ENCODE measurements around the gene KIRREL3. TPM values are rescaled to one million over a fixed set of nuclear protein-coding genes. Genes with fewer than 3 reads are reported as not detected.

KIRREL3 gene
- total RNA-seq, 1 donor from 2014 or later = 0.13 TPM

DNA sequence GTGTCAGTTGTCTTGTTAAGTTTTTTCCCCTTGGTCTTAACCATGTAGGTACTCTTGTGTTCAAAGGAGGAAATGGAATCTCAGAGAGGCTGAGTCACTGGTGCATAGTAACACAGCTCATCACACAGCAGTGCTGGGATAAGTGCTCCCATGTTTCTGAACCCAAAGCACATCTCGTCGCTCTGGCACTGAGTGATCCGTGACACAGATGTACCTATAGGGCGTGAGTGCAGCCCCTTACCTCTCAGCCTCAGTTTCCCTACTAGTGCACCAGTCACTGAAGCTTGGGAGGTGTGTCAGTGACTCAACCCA lies 411.1 kb downstream of the KIRREL3 start:
- no peak for DNase-seq (ENCODE audit: low spot score)

DNA sequence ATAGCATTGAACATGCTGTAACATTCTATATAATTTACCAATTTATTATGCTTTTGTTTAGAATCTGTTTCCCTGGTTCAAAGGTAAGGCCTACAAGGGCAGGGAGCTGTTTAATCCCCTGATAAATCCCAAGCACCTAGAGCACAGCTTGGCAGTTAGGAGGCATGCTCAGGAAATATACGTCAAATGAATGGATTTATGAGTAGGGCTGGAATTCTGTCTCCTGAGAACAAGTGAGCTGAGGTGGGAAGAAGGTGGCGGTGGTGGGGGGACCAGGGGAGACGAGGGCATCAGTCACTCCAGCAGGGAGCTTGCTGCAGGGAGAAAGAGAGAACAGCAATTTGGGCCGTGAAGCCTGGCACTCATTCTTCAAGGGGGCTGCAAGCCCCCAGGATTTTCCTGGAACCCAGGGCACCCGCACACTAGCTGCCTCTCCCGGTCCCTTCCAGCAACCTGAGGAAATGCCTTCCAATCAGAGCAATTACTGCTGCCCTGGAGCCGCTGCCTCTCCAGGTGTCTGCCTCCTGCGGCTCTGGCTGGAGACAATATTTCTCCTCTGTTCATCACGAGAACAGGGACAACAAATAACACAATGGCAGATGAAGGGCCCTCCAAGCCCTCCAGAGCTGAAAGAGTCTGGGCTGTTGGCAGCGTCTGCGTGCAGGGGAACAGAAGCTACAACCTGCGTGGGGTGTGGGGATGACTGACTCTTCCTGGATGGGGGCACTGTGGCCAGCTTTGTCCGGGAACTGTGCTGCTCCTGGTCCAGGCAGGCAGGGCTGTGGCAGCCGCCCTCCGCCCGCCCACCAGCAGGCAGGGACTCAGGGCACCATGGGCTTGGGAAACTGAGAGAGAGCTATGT lies 411.7 kb downstream of the KIRREL3 start:
- no peak for ATAC-seq
- DNase-seq (ENCODE audit: low spot score) = no peak

More for the DNA sequence above, 411.1 kb downstream of the KIRREL3 start:
- no peak for ATAC-seq

DNA sequence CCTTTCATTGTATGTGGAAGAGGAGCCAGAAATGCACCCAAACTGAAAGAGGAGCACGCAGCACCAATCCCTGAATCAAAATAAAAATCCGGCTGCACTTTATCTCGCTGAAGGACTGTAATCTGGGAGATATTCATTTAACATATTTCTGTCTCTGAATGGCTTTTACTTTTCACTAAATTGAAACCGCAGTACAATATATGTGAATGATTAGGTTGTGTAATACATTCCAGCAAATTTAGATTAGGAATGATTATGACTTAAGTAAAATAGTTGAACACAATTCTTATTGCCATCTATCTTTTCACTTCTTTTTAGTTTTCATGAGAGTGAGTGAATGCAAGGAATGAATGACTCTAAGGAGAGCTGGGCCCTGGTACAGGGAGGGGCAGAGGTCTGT lies 413.0 kb downstream of the KIRREL3 start:
- no peak for ATAC-seq

DNA sequence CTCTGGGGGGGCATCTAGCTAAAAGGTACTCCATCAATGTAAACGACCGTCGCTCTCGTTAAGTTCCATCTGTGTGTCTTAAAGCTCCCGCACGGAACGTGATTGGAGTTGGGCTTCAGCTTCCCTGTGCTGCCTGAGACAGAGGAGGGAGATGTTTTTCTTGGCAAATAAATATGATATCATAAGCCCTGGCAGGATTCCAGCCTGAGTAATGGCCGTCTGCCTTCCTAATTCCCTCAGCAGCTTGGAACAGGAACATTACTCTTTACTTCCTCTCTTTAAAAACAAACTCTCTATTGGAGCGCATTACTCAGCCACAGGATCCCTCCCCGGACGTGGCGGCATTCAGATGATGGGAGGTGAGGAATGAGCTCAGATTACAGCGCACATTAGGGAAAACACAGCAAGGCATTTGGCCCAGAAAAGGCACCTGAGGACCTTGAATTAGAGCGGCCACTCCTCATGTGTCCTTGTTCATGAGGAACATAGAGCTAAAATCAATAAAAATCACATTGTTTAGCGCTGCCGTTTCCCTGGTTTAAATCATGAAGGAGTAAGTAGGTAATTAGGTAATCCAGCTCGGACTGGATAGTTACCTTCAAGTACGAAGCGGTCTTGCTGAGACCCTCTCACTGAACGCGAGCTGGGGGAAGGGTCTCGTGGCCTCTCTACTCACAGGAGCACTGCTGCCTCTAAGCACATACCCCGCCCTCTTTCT lies 414.6 kb downstream of the KIRREL3 start:
- DNase-seq (ENCODE audit: low spot score) (peak; percentile 48), ATAC-seq (peak; percentile 63)

More for the DNA sequence above, 413.0 kb downstream of the KIRREL3 start:
- no peak for DNase-seq (ENCODE audit: low spot score)

- ATAC-seq (no peak), DNase-seq (ENCODE audit: low spot score) (no peak)
Observed at GRCh38 chr11:126585388-126585773, 415.2 kb downstream of the KIRREL3 start.

- DNase-seq (ENCODE audit: low spot score) (no peak), ATAC-seq (no peak)
Observed at GRCh38 chr11:126583594-126584427, 416.8 kb downstream of the KIRREL3 start.

GRCh38 chr11:126583101-126583500 lies 417.5 kb downstream of the KIRREL3 start:
- ATAC-seq (no peak), DNase-seq (ENCODE audit: low spot score) (no peak)

DNA sequence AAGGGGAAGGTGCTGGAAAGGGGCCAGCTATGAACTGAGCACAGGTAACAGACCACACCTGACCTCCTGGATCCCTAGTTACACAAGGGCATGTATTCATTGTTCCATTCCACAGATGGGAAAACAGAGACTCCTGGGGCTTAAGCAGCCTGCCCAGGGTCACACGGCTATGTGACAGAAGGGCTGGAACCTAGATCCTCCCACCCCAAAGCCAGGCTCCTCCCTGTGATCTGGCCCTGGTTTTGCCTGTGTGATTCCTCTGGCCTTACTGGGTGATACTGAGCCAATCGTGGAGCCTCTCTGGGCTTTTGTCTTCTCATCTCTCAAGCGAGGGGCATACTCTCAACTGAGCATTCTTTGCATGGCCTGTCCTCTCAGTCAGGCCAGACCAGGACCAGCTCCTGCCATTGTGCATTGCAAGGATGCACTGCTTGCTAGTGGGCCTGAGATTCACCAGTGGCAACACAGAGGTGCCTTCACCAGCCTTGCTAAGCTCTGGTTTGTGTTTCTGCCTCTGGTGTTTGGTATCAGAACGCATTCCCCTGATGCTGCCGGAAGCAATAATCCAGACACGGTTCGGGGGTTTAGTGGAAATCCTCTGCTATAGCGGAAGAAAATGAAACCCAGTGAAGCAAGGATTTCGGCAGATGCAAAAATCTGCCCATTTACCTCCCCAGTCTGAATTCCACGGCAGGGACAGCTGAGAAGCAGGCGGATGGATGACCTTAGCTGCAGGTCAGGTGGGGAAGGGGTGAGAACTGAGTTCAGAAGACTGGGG lies 418.5 kb downstream of the KIRREL3 start:
- DNase-seq (ENCODE audit: low spot score) (no peak), ATAC-seq (no peak)

GRCh38 chr11:126578426-126578825 lies 422.1 kb downstream of the KIRREL3 start:
- ATAC-seq = no peak

DNA sequence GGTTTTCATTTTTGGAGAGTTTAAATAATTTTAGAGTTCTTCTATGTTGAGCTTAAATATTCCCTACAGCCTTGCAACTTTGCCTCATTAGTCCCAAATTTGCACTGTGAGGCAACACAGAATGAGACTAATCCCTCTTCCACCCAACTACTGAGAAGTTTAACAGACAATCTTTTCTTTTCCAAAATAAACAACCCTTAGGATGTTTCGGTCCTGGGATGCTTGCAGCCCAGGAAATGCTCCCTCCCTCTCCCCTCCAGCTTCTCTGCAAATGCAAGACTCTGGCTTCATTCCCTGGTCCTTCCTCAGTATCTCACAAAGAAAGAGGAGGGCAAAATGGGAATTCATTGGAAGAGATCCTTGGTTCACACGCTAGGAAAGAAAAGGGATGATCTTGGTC lies 422.5 kb downstream of the KIRREL3 start:
- DNase-seq (ENCODE audit: low spot score) (no peak), ATAC-seq (no peak)

More at GRCh38 chr11:126578426-126578825, 422.1 kb downstream of the KIRREL3 start:
- DNase-seq (ENCODE audit: low spot score) = no peak

GRCh38 chr11:126575849-126576248 lies 424.7 kb downstream of the KIRREL3 start:
- DNase-seq (ENCODE audit: low spot score) = no peak
- no peak for ATAC-seq

- no peak for DNase-seq (ENCODE audit: low spot score)
- ATAC-seq = no peak
Observed at GRCh38 chr11:126573325-126573978, 427.1 kb downstream of the KIRREL3 start.

DNA sequence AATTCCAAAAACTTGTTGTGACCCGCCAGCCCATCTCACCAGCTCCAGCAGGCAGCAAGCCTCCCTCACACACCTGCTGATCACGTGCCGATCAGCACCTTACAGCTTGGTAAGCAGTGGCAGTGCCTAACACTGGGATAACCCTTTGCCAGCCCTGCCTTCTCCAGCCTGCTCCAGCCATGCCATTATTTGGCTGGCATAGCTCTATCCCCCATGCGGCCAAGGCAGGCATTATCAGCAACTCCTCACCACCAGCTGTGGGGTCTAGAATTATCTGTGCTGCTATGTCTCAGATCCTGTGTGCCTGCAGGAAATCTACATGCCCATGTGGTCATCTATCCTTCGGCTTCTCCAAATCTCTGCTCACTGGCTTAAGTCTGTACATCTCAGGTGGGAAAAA lies 430.1 kb downstream of the KIRREL3 start:
- no peak for ATAC-seq
- DNase-seq (ENCODE audit: low spot score) = no peak

DNA sequence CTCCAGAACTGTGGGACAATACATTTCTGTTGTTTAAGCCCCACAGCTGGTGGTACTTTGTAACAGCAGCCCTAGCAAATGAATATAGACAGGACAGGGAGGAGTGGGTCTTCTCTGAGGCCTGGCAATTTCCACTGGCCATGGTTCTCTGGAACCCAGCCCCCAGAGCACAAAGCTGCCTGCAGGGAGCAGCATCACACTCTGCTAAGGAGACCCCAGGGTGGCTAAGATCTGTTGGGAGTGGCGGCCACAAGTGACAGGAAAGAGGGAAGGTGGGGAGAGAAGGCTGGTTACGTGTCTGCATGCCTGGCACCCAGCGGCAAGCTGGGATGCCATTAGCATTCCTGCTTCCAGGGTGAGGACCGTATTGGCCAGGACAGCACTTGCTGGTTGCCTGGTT lies 433.2 kb downstream of the KIRREL3 start:
- ATAC-seq = no peak

DNA sequence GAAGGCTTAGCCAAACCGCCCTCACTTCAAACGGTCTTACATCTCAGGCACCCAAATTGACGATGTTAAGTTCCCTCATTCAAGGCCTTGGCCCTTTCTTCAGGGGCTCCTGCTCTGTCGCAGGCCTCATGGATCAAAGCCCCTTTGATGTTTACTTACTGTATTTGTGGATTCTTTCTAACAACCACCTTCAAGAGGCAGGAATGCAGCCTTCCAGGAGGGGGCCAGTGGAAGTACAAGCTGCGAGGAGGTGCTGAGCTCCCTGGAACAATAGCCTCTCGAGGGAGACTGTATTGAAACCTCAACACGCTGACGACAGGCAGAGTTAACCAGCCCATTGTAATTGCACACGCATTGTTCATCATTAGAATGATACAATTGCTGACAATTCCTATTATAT lies 436.0 kb downstream of the KIRREL3 start:
- ATAC-seq = no peak

More for the DNA sequence above, 433.2 kb downstream of the KIRREL3 start:
- DNase-seq (ENCODE audit: low spot score) = no peak

DNA sequence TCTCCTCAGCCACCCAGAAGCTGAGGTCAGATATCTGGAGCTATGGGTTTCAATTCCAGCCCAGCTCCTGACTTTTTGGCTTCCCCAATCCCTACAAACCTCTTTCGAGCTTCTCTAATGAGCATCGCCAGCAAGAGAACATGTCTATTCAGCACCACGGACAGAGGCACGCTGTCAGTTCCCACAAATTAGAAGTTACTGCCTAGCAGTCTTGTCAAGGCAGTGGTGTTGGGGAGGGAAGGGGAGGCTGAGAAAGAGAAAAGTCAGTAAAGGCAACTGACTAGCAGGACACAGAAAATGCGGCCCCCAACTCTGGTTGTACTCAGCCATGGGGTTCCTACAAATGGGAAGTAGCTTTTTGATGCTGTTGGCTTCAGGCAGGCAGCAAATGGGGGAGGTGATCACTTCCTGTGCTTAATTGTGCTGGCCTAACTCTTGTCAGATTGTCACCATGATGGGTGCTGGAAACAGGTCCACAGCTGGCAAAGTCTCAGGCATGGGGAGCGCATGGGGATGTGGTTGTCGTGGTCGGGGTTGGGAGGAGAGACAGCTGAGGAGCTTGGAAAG lies 439.2 kb downstream of the KIRREL3 start:
- ATAC-seq = peak; percentile 79

More for the DNA sequence above, 436.0 kb downstream of the KIRREL3 start:
- no peak for DNase-seq (ENCODE audit: low spot score)

DNA sequence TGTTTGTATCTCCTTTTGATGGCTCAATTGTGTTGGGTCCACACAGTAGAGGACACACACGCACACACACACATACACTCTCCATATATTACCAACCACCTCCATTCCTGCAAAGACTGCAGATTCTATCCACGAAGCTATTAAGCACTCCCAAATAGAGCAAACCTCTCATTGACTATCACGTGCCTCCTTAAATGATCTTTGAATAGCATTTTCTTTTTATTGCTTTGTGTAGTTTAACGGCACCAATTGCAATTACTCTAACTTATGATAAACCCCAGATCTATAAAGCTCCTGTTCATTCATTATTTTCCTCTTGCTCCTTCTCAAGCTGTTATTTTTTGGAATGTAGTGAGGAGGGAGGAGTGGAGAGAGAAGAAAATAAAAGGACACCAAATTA lies 440.3 kb downstream of the KIRREL3 start:
- DNase-seq (ENCODE audit: low spot score) (no peak), ATAC-seq (no peak)

More for the DNA sequence above, 439.2 kb downstream of the KIRREL3 start:
- DNase-seq (ENCODE audit: low spot score) = no peak

GRCh38 chr11:126548581-126549550 lies 451.7 kb downstream of the KIRREL3 start:
- ATAC-seq (no peak), DNase-seq (ENCODE audit: low spot score) (no peak)
